Liver (tissue), 9 donors: ENCODE data around the gene EPB41L1. TPM values are rescaled to one million over a fixed set of nuclear protein-coding genes. Genes with fewer than 3 reads are reported as not detected.

ENCODE experiments used
- DNase-seq: peaks from one replicate; pipeline ENCODE4 v3.0.0-alpha.2; 2017; ENCODE audit warnings: low spot score
- H3K27ac ChIP-seq, 2 donors: one replicate each; pipeline ENCODE4 v1.7.0; 2013; ENCODE audit warnings: inconsistent platforms in 2 of 2, low read length in 2 of 2, control low read depth in 1 of 2, low read depth in 1 of 2, mild to moderate bottlenecking in 1 of 2
- H3K27me3 ChIP-seq, 4 donors: one replicate each; pipeline versions ENCODE4 v1.6.1 to v1.7.0; 2013; ENCODE audit warnings: low read length in 3 of 4, inconsistent platforms in 1 of 4, mild to moderate bottlenecking in 1 of 4, moderate library complexity in 1 of 4; ENCODE audit not compliant: control insufficient read depth in 4 of 4, insufficient read depth in 4 of 4
- H3K36me3 ChIP-seq, 4 donors: one replicate each; pipeline versions ENCODE4 v1.6.1 to v1.7.0; 2013; ENCODE audit warnings: low read length in 3 of 4, mild to moderate bottlenecking in 3 of 4, low read depth in 1 of 4, moderate library complexity in 1 of 4; ENCODE audit not compliant: control insufficient read depth in 4 of 4, insufficient read depth in 3 of 4
- H3K4me1 ChIP-seq, 4 donors: one replicate each; pipeline versions ENCODE4 v1.6.1 to v1.7.0; 2013; ENCODE audit warnings: low read length in 3 of 4, mild to moderate bottlenecking in 3 of 4, moderate library complexity in 1 of 4; ENCODE audit not compliant: control insufficient read depth in 4 of 4, insufficient read depth in 4 of 4
- H3K4me3 ChIP-seq, 3 donors: one replicate each; pipeline versions ENCODE4 v1.6.1 to v1.7.0; 2013; ENCODE audit warnings: low read length in 3 of 3, control low read depth in 1 of 3, low read depth in 1 of 3, mild to moderate bottlenecking in 1 of 3
- H3K9ac ChIP-seq, 2 donors: one replicate each; pipeline ENCODE4 v1.7.0; 2013; ENCODE audit warnings: low read length in 2 of 2, mild to moderate bottlenecking in 2 of 2, moderate library complexity in 2 of 2, control low read depth in 1 of 2, low read depth in 1 of 2
- H3K9me3 ChIP-seq, 4 donors: one replicate each; pipeline versions ENCODE4 v1.6.1 to v1.7.0; 2013; ENCODE audit warnings: low read length in 3 of 4; ENCODE audit not compliant: control insufficient read depth in 4 of 4
- CTCF ChIP-seq: fragments of 150-350 bp; IDR thresholded peaks from 2 replicates; pipeline ENCODE4 v1.5.1; 2017; ENCODE audit warnings: improper control_type of control experiment, low read depth, low read length; ENCODE audit not compliant: missing input control
- EGR1 ChIP-seq, 2 donors: IDR thresholded peaks; 2 replicates each; pipeline ENCODE4 v1.6.1; 2016 to 2018; ENCODE audit warnings: antibody characterized with exemption in 2 of 2, low read depth in 2 of 2
- FOXA1 ChIP-seq: IDR thresholded peaks from 2 replicates; pipeline ENCODE4 v1.6.1; 2016; ENCODE audit warnings: antibody characterized with exemption
- FOXA2 ChIP-seq: IDR thresholded peaks from 2 replicates; pipeline ENCODE4 v1.6.1; 2016; ENCODE audit warnings: antibody characterized with exemption
- GABPA ChIP-seq, 2 donors: IDR thresholded peaks in 1 of 2; conservative IDR thresholded peaks in 1 of 2; 2 replicates each; pipeline ENCODE4 v1.6.1; 2016; ENCODE audit warnings: antibody characterized with exemption in 2 of 2, mild to moderate bottlenecking in 1 of 2, moderate library complexity in 1 of 2
- HNF4A ChIP-seq, 2 donors: conservative IDR thresholded peaks; 2 replicates each; pipeline ENCODE4 v1.6.1; 2016; ENCODE audit warnings: antibody characterized with exemption in 2 of 2, mild to moderate bottlenecking in 2 of 2
- HNF4G ChIP-seq: IDR thresholded peaks from 2 replicates; pipeline ENCODE4 v1.6.1; 2016; ENCODE audit warnings: antibody characterized with exemption
- RAD21 ChIP-seq, 2 donors: IDR thresholded peaks; 2 replicates each; pipeline ENCODE4 v1.6.1; 2016; ENCODE audit warnings: antibody characterized with exemption in 2 of 2, mild to moderate bottlenecking in 2 of 2
- REST ChIP-seq: IDR thresholded peaks from 2 replicates; pipeline ENCODE4 v1.6.1; 2016; ENCODE audit warnings: antibody characterized with exemption, mild to moderate bottlenecking
- SP1 ChIP-seq: IDR thresholded peaks from 2 replicates; pipeline ENCODE4 v1.6.1; 2018; ENCODE audit warnings: antibody characterized with exemption, mild to moderate bottlenecking
- YY1 ChIP-seq: IDR thresholded peaks from 2 replicates; pipeline ENCODE4 v1.6.1; 2016; ENCODE audit warnings: antibody characterized with exemption, mild to moderate bottlenecking
- WGBS: extraction: QIAGEN DNeasy Blood & Tissue Kit; methylation state at CpG from one replicate; pipeline ENCODE4 v1.1.7; 2013; 5-methylcytosine and 5-hydroxymethylcytosine counted together
- polyA plus RNA-seq, 2 donors: library from polyadenylated mRNA; stranded (reverse) in 1 of 2; unstranded in 1 of 2; fragments of 200-250 nt in 1 of 2; fragments of >200 nt in 1 of 2; fragmentation: Nextera tagmentation in 1 of 2; extraction: Ambion mirVana in 1 of 2; gene quantifications; one replicate each; pipeline versions ENCODE4 v1.2.1 to v1.2.3, GENCODE V29; 2013 to 2015
- total RNA-seq, 2 donors: library from RNA; depleted of rRNA; stranded (reverse); fragments of >200 nt; gene quantifications; one replicate each; pipeline ENCODE4 v1.2.3, GENCODE V29; 2014
- donor health status: healthy.
- donor health status: healthy.
- donor health status: healthy.
- donor health status: healthy.
- donor health status: healthy.

The EPB41L1 gene
- total and polyA plus RNA-seq, 4 donors, result 2.4 to 11.9 (median 4.3) TPM

- TF ChIP-seq RAD21 (IDR thresholded peaks at IDR 0.05) (no peak), CTCF (no peak), YY1 (no peak), GABPA (IDR thresholded peaks at IDR 0.05 in 1 of 2, conservative IDR thresholded peaks at IDR 0.05 in 1 of 2) (no peak), HNF4G (no peak), EGR1 (IDR thresholded peaks at IDR 0.05; ENCODE audit: low read depth in 2 of 2) (no peak), REST (no peak), FOXA2 (no peak)
- no peak overlapping the region for H3K9ac ChIP-seq
- DNase-seq, result no peak
- no peaks in the 10 kb centered on the region for H3K9me3 ChIP-seq
- H3K4me1 ChIP-seq, result no peaks in the 10 kb centered on the region
- no peak overlapping the region for H3K27ac ChIP-seq
- 97% methylated on average over 5 of the region's 5 CpGs for WGBS
- H3K36me3 ChIP-seq, result peaks cover 12 to 58% (median 26%) of the 10 kb centered on the region in 4 donors
- no peaks in the 10 kb centered on the region for H3K27me3 ChIP-seq
- H3K4me3 ChIP-seq, result no peak overlapping the region
Observed at GRCh38 chr20:36251426-36251825, 96.9 kb downstream of the EPB41L1 start.

- Histone ChIP-seq H3K27me3 (no peaks in the 10 kb centered on the region), H3K36me3 (peaks cover 5 to 59% (median 27%) of the 10 kb centered on the region in 4 donors), H3K9ac (no peak overlapping the region), H3K4me1 (no peaks in the 10 kb centered on the region), H3K27ac (no peak overlapping the region), H3K4me3 (no peak overlapping the region), H3K9me3 (no peaks in the 10 kb centered on the region)
- 98% methylated on average over 3 of the region's 3 CpGs for WGBS
- no peak for TF ChIP-seq FOXA1
- TF ChIP-seq REST, result no peak
- no peak for TF ChIP-seq SP1
- TF ChIP-seq HNF4G, result no peak
- no peak for TF ChIP-seq HNF4A (conservative IDR thresholded peaks at IDR 0.05)
- no peak for DNase-seq
Observed at GRCh38 chr20:36252511-36252910, 98.0 kb downstream of the EPB41L1 start.
